Measurements from ENCODE around the gene STOML3.

DNA sequence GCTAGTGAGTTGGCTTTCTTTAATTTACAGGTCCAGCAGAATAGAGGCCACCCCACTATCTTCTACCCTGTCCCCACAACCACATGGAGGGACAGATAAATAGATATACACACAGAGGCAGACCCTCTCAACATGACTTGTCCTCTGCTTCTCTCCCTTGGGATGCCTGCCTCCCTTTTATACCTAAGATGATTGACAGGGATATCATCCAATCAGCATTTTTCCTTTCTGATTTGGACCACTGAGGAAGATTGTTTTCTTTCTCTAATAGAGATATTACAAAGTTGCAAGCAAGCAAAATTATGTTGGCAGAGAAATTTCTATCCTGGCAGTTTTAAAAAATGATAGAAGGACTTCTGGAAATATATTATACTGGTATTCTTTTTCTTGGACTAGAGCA is 35.8 kb downstream of the STOML3 start:
- TF ChIP-seq EP300 (IDR thresholded peaks at IDR 0.05): no peak
- TF ChIP-seq, protein P1, sequence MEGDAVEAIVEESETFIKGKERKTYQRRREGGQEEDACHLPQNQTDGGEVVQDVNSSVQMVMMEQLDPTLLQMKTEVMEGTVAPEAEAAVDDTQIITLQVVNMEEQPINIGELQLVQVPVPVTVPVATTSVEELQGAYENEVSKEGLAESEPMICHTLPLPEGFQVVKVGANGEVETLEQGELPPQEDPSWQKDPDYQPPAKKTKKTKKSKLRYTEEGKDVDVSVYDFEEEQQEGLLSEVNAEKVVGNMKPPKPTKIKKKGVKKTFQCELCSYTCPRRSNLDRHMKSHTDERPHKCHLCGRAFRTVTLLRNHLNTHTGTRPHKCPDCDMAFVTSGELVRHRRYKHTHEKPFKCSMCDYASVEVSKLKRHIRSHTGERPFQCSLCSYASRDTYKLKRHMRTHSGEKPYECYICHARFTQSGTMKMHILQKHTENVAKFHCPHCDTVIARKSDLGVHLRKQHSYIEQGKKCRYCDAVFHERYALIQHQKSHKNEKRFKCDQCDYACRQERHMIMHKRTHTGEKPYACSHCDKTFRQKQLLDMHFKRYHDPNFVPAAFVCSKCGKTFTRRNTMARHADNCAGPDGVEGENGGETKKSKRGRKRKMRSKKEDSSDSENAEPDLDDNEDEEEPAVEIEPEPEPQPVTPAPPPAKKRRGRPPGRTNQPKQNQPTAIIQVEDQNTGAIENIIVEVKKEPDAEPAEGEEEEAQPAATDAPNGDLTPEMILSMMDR (IDR thresholded peaks at IDR 0.05): no peak
- TF ChIP-seq POLR2AphosphoS5 (IDR thresholded peaks at IDR 0.05): no peak
